SH-SY5Y (cell line): ENCODE data around the gene COL10A1.

Experiments
- GATA2 ChIP-seq: IDR thresholded peaks from 2 replicates; pipeline ENCODE4 v1.6.1; 2011; ENCODE audit warnings: mild to moderate bottlenecking, low read depth, low read length
- GATA3 ChIP-seq: IDR thresholded peaks from 2 replicates; pipeline ENCODE4 v1.6.1; 2011; ENCODE audit warnings: low read depth, mild to moderate bottlenecking, low read length, moderate library complexity

- TF ChIP-seq GATA2 (no peak), GATA3 (no peak)
Observed at GRCh38 chr6:116088946-116089345, 37.0 kb downstream of the COL10A1 start.
